ENCODE data around the gene CCDC61.

The CCDC61 gene

GRCh38 chr19:46043519-46043918 lies 48.3 kb downstream of the CCDC61 start:
- DNase-seq (ENCODE audit: low spot score): no peak

GRCh38 chr19:46049597-46049996 lies 54.3 kb downstream of the CCDC61 start:
- DNase-seq (ENCODE audit: low spot score): no peak

GRCh38 chr19:46052896-46053295 lies 57.6 kb downstream of the CCDC61 start:
- DNase-seq (ENCODE audit: low spot score): no peak

GRCh38 chr19:46056536-46056935 lies 61.3 kb downstream of the CCDC61 start:
- DNase-seq (ENCODE audit: low spot score): no peak

- DNase-seq (ENCODE audit: low spot score): no peak
Measured at GRCh38 chr19:46058778-46059177, 63.5 kb downstream of the CCDC61 start.

- no peak for DNase-seq (ENCODE audit: low spot score)
Measured at GRCh38 chr19:46060012-46060411, 64.7 kb downstream of the CCDC61 start.

GRCh38 chr19:46063201-46063600 lies 67.9 kb downstream of the CCDC61 start:
- DNase-seq (ENCODE audit: low spot score): no peak

GRCh38 chr19:46065486-46066071 lies 70.3 kb downstream of the CCDC61 start:
- no peak for DNase-seq (ENCODE audit: low spot score)

GRCh38 chr19:46066471-46066870 lies 71.2 kb downstream of the CCDC61 start:
- DNase-seq (ENCODE audit: low spot score): no peak

- DNase-seq (ENCODE audit: low spot score): no peak
Measured at GRCh38 chr19:46067691-46068090, 72.4 kb downstream of the CCDC61 start.
